GM13977 (cell line): ENCODE results near the gene CHST4.

Experiments
- DNase-seq: peaks from one replicate; pipeline ENCODE4 v3.0.0; 2012; ENCODE audit warnings: low spot score
- CTCF ChIP-seq: IDR thresholded peaks from 2 replicates; pipeline ENCODE4 v1.5.1; 2012; ENCODE audit warnings: mild to moderate bottlenecking, control low read depth; ENCODE audit not compliant: insufficient read depth; ENCODE audit errors: extremely low read depth, missing control alignments
- in situ Hi-C: fragments of 300-500 bp; cut with MboI; formaldehyde crosslinking; loops from one replicate; pipeline ENCODE4 v1.12.0; 2022; ENCODE audit warnings: low sequenced_read_pairs, low pct_unique_long_range_greater_than_20kb, mixed read lengths, inconsistent platforms; ENCODE audit not compliant: unreplicated experiment

CHST4 gene

GRCh38 chr16:71489122-71489521, 37.1 kb upstream of the CHST4 start, which contains the start of gene ZNF19:
Gene ZNF19, minus strand, starts transcription at chr16:71489324. Its CDS starts 7,210 bp downstream, at chr16:71482114.
- TF ChIP-seq CTCF = no peak
- in situ Hi-C loops = no loop called here
- DNase-seq = no peak

GRCh38 chr16:71490361-71490760, 35.9 kb upstream of the CHST4 start:
- in situ Hi-C loops = no loop called here
- no peak for TF ChIP-seq CTCF
- no peak for DNase-seq

- no peak for DNase-seq
- in situ Hi-C loops = no loop called here
- no peak for TF ChIP-seq CTCF
Measured at GRCh38 chr16:71491054-71491453, 35.2 kb upstream of the CHST4 start.

- DNase-seq = no peak
- in situ Hi-C loops = no loop called here
- TF ChIP-seq CTCF = no peak
Measured at GRCh38 chr16:71492786-71493185, 33.4 kb upstream of the CHST4 start.

GRCh38 chr16:71493213-71493612, 33.0 kb upstream of the CHST4 start:
- DNase-seq = no peak
- in situ Hi-C loops = no loop called here
- no peak for TF ChIP-seq CTCF

GRCh38 chr16:71498031-71498430, 28.2 kb upstream of the CHST4 start:
- TF ChIP-seq CTCF = no peak
- no peak for DNase-seq
- in situ Hi-C loops = no loop called here
